Measurements from ENCODE around the gene C9orf85.

- no peak for TF ChIP-seq CTCF (IDR thresholded peaks at IDR 0.05)
- TF ChIP-seq EP300 (IDR thresholded peaks at IDR 0.05) = no peak
These were observed 26.0 kb upstream of the C9orf85 start for GRCh38 chr9:71885467-71885866.
